Esophagus squamous epithelium (tissue), 5 donors: Measurements from ENCODE around the gene MIF4GD. TPM values are rescaled to one million over a fixed set of nuclear protein-coding genes. Genes with fewer than 3 reads are reported as not detected.

ENCODE experiments used
- DNase-seq: peaks from one replicate; lab custom pipeline; 2025; lab: John Stamatoyannopoulos, UW
- H3K27ac ChIP-seq, 4 donors: fragments of 200-600 bp; sonication (generic); one replicate each; pipeline ENCODE4 v1.5.1; 2016 to 2019; ENCODE audit warnings: mild to moderate bottlenecking in 1 of 4
- H3K27me3 ChIP-seq, 4 donors: fragments of 200-600 bp; sonication (generic); 1 replicate in 3 of 4; 2 replicates in 1 of 4; pipeline versions ENCODE4 v1.5.1 to v1.6.0; 2017 to 2021; ENCODE audit warnings: antibody characterized with exemption in 1 of 4
- H3K36me3 ChIP-seq, 3 donors: fragments of 200-600 bp; sonication (generic); one replicate each; pipeline ENCODE4 v1.5.1; 2016 to 2019
- H3K4me1 ChIP-seq, 3 donors: fragments of 200-600 bp; sonication (generic); one replicate each; pipeline ENCODE4 v1.5.1; 2017 to 2019
- H3K4me3 ChIP-seq, 4 donors: fragments of 200-600 bp; sonication (generic); 1 replicate in 3 of 4; 2 replicates in 1 of 4; pipeline ENCODE4 v1.5.1; 2016 to 2019; ENCODE audit warnings: mild to moderate bottlenecking in 2 of 4, moderate library complexity in 1 of 4
- H3K9me3 ChIP-seq, 3 donors: fragments of 200-600 bp; sonication (generic); one replicate each; pipeline ENCODE4 v1.5.1; 2016 to 2019
- POLR2A ChIP-seq, 4 donors: fragments of 450-650 bp; IDR thresholded peaks; one replicate each; pipeline ENCODE4 v1.6.1; 2017; ENCODE audit warnings: antibody characterized with exemption in 4 of 4, mild to moderate bottlenecking in 4 of 4, moderate library complexity in 3 of 4
- WGBS, 2 donors: methylation state at CpG; one replicate each; pipeline ENCODE4 v1.1.5; 2018; 5-methylcytosine and 5-hydroxymethylcytosine counted together
- intact Hi-C: fragments of 100-400 bp; cut with DNase I; formaldehyde crosslinking; loops from one replicate; pipeline ENCODE4 v1.15.0; 2022
- total RNA-seq, 4 donors: library from RNA; depleted of rRNA; stranded (reverse); fragments of >200 nt; gene quantifications; one replicate each; pipeline ENCODE4 v1.1.0, GENCODE V29; 2016
- TF ChIP-seq, protein P1 (sequence below), 6 experiments: fragments of 450-650 bp in 4 of 6; fragments of 200-600 bp in 2 of 6; sonication (generic) in 2 of 6; IDR thresholded peaks; one replicate each; pipeline ENCODE4 v1.5.1; 2016 to 2019; ENCODE audit warnings: antibody characterized with exemption in 6 of 6, mild to moderate bottlenecking in 4 of 6, moderate library complexity in 4 of 6
- donor health status: DM: yes; HTN: yes; CAD: no.

Gene MIF4GD
- total RNA-seq, 4 donors from 2014 or later: 14.6 to 28.0 (median 21.2) TPM

DNA sequence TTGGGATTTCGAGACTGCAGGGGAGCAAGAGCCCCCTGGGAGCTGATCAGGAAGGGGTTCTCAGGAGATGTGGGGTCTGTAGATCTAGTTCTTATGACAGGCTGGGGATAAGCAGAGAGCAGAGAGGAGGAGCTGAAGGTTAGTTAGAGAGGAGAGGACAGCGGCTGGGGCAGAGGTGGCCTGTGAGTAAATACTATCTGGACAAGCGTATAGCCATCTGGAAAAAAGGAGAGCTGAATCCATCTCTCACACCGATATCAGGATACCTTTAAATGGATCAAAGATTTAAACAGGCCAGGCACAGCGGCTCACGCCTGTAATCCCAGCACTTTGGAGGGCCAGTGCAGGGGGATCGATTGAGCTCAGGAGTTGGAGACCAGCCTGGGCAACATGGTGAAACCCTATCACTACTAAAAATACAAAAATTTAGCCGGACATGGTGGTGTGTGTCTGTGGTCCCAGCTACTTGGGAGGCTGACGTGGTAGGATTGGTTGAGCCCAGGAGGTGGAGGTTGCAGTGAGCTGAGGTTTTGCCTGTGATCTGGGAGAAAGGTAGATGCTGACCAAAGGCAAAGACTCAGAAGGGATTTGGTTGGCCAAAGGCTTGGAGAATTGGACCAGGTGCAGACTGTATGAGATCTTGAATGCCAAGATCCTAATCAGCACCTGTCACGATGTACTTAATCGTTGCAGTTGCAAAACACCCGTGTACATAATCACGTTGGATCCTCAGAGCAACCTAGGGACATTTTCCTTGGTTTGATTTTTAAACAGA is 37.1 kb upstream of the MIF4GD start:
- TF ChIP-seq, protein P1, sequence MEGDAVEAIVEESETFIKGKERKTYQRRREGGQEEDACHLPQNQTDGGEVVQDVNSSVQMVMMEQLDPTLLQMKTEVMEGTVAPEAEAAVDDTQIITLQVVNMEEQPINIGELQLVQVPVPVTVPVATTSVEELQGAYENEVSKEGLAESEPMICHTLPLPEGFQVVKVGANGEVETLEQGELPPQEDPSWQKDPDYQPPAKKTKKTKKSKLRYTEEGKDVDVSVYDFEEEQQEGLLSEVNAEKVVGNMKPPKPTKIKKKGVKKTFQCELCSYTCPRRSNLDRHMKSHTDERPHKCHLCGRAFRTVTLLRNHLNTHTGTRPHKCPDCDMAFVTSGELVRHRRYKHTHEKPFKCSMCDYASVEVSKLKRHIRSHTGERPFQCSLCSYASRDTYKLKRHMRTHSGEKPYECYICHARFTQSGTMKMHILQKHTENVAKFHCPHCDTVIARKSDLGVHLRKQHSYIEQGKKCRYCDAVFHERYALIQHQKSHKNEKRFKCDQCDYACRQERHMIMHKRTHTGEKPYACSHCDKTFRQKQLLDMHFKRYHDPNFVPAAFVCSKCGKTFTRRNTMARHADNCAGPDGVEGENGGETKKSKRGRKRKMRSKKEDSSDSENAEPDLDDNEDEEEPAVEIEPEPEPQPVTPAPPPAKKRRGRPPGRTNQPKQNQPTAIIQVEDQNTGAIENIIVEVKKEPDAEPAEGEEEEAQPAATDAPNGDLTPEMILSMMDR (IDR thresholded peaks at IDR 0.05): no peak
- no peak for TF ChIP-seq POLR2A (IDR thresholded peaks at IDR 0.05)
- H3K36me3 ChIP-seq: no peaks in the 10 kb centered on the region
- H3K9me3 ChIP-seq: no peaks in the 10 kb centered on the region
- H3K4me1 ChIP-seq: peaks cover 0 to 11% (median 8%) of the 10 kb centered on the region in 3 donors
- DNase-seq: no peak
- H3K27me3 ChIP-seq: no peaks in the 10 kb centered on the region
- H3K4me3 ChIP-seq: no peak overlapping the region
- 79 to 83% methylated on average over 12 to 13 of the region's 13 CpGs for WGBS, 2 donors
- peak overlapping the region in 1 of 4 donors; percentile 19 for H3K27ac ChIP-seq
- intact Hi-C loops: no loop called here

DNA sequence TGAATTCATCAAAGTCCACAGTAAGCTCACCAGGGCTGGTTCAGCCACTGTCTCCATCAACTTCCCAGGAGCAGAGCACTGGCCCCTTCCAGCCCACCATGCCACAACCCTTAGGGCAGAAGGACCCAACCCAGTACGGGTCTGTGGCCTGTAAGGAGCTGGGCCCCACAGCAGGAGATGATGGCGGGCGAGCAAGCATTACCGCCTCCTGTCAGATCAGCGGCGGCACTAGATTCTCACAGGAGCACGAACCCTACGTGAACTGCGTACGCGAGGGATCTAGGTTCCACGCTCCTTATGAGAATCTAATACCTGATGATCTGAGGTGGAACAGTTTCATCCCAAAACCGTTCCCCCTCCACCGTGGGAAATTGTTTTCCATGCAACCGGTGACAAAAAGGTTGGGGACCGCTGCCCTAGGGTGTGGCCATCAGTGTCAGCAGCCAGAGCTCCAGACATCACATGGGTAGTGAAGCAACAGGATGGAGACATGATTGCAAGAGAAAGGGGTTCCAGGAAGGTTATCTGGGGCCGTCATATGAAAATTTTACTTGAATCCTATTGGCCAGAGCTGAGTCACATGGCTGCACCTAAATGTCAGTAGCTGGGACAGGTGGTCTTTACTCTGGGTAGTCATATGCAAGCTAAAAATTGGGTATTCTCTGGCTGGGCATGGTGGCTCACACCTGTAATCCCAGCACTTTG is 30.6 kb upstream of the MIF4GD start:
- peaks cover 0 to 5% (median 0%) of the 10 kb centered on the region in 3 donors for H3K4me1 ChIP-seq
- TF ChIP-seq POLR2A (IDR thresholded peaks at IDR 0.05): no peak
- TF ChIP-seq, protein P1 (IDR thresholded peaks at IDR 0.05): no peak
- H3K27me3 ChIP-seq: no peaks in the 10 kb centered on the region
- no peak overlapping the region for H3K27ac ChIP-seq
- H3K4me3 ChIP-seq: no peak overlapping the region
- DNase-seq: no peak
- intact Hi-C loops: no loop called here
- no peaks in the 10 kb centered on the region for H3K36me3 ChIP-seq
- no peaks in the 10 kb centered on the region for H3K9me3 ChIP-seq
- WGBS, 2 donors: 50 to 87% methylated on average over 1 to 13 of the region's 17 CpGs

DNA sequence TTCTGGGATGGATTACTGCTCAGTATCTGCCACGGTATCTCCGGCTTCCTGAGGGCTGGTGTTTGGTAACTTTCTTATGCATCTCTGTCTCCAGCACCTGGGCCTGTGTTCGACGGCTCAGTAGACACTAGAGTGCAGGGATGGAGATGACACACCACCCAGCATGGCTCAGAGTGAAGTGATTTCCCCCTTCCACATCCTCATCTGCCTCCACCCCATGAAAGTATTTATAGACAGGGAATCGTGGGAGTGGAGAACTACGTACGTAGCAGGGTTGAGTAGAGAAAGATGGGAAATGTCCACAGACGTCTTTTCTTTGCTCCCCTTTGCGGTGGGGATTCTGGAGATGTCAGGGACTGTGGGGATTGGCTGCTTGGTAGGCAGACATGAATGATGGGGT is 30.0 kb upstream of the MIF4GD start:
- Histone ChIP-seq H3K36me3 (no peaks in the 10 kb centered on the region), H3K9me3 (no peaks in the 10 kb centered on the region), H3K27me3 (no peaks in the 10 kb centered on the region), H3K27ac (no peak overlapping the region), H3K4me3 (no peak overlapping the region), H3K4me1 (peaks cover 0 to 5% (median 0%) of the 10 kb centered on the region in 3 donors)
- DNase-seq: no peak
- intact Hi-C loops: no loop called here
- 74 to 76% methylated on average over 7 to 8 of the region's 9 CpGs for WGBS, 2 donors
- TF ChIP-seq, protein P1 (IDR thresholded peaks at IDR 0.05): no peak
- no peak for TF ChIP-seq POLR2A (IDR thresholded peaks at IDR 0.05)

DNA sequence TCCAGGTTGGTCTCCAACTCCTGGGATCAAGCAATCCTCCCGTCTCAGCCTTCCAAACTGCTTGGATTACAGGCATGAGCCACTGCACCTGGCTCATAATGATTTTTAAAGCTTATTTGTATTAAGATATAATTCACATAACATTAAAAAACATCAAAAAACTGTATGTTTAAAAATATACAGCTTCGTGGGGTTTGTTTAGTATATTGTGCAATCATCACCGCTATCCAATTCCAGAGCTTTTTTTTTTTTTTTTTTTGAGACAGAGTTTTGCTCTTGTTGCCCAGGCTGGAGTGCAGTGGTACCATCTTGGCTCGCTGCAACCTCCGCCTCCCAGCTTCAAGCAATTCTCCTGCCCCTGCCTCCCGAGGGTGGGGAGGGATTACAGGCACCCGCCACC is 29.2 kb upstream of the MIF4GD start:
- WGBS, 2 donors: 68 to 76% methylated on average over 6 to 7 of the region's 7 CpGs
- H3K36me3 ChIP-seq: no peaks in the 10 kb centered on the region
- no peak for DNase-seq
- H3K4me3 ChIP-seq: no peak overlapping the region
- H3K4me1 ChIP-seq: peaks cover 0 to 5% (median 0%) of the 10 kb centered on the region in 3 donors
- no peaks in the 10 kb centered on the region for H3K9me3 ChIP-seq
- TF ChIP-seq, protein P1 (IDR thresholded peaks at IDR 0.05): no peak
- TF ChIP-seq POLR2A (IDR thresholded peaks at IDR 0.05): no peak
- no peaks in the 10 kb centered on the region for H3K27me3 ChIP-seq
- intact Hi-C loops: no loop called here
- no peak overlapping the region for H3K27ac ChIP-seq
